T follicular helper cell (primary cell): Measurements from ENCODE around the gene ABCA13.

Experiments used
- DNase-seq: peaks from one replicate; pipeline ENCODE4 v3.0.0-alpha.2; 2020; ENCODE audit warnings: low read depth

The ABCA13 gene

GRCh38 chr7:48515171-48515570 lies 343.9 kb downstream of the ABCA13 start:
- DNase-seq, result no peak

GRCh38 chr7:48518092-48518491 lies 346.8 kb downstream of the ABCA13 start:
- no peak for DNase-seq

- DNase-seq, result no peak
These were observed 351.4 kb downstream of the ABCA13 start for GRCh38 chr7:48522692-48523091.

- DNase-seq, result no peak
These were observed 354.8 kb downstream of the ABCA13 start for GRCh38 chr7:48525736-48526732.

GRCh38 chr7:48528646-48529045 lies 357.4 kb downstream of the ABCA13 start:
- DNase-seq, result no peak

GRCh38 chr7:48537561-48537960 lies 366.3 kb downstream of the ABCA13 start:
- no peak for DNase-seq

- DNase-seq, result no peak
These were observed 369.5 kb downstream of the ABCA13 start for GRCh38 chr7:48540746-48541145.

- no peak for DNase-seq
These were observed 377.4 kb downstream of the ABCA13 start for GRCh38 chr7:48548667-48549066.

GRCh38 chr7:48551652-48552051 lies 380.4 kb downstream of the ABCA13 start:
- DNase-seq, result no peak

GRCh38 chr7:48563334-48563733 lies 392.1 kb downstream of the ABCA13 start:
- no peak for DNase-seq

- DNase-seq, result no peak
These were observed 404.3 kb downstream of the ABCA13 start for GRCh38 chr7:48575516-48575915.

GRCh38 chr7:48587475-48587874 lies 416.2 kb downstream of the ABCA13 start:
- no peak for DNase-seq

GRCh38 chr7:48594349-48594748 lies 423.1 kb downstream of the ABCA13 start:
- no peak for DNase-seq

GRCh38 chr7:48595756-48596155 lies 424.5 kb downstream of the ABCA13 start:
- no peak for DNase-seq

GRCh38 chr7:48610705-48611104 lies 439.4 kb downstream of the ABCA13 start:
- DNase-seq, result no peak

GRCh38 chr7:48611993-48612392 lies 440.7 kb downstream of the ABCA13 start:
- DNase-seq, result no peak

- DNase-seq, result no peak
These were observed 446.2 kb downstream of the ABCA13 start for GRCh38 chr7:48617508-48617907.

GRCh38 chr7:48617993-48618392 lies 446.7 kb downstream of the ABCA13 start:
- DNase-seq, result no peak

- DNase-seq, result no peak
These were observed 449.8 kb downstream of the ABCA13 start for GRCh38 chr7:48621076-48621475.

- DNase-seq, result no peak
These were observed 455.9 kb downstream of the ABCA13 start for GRCh38 chr7:48627164-48627563.

GRCh38 chr7:48628793-48629349 lies 457.6 kb downstream of the ABCA13 start:
- DNase-seq, result no peak

GRCh38 chr7:48634116-48634632 lies 462.9 kb downstream of the ABCA13 start:
- DNase-seq, result no peak

GRCh38 chr7:48635796-48636195 lies 464.5 kb downstream of the ABCA13 start:
- no peak for DNase-seq
